Thyroid gland (tissue), 4 donors: Measurements from ENCODE around the gene SLC12A3. TPM values are rescaled to one million over a fixed set of nuclear protein-coding genes. Genes with fewer than 3 reads are reported as not detected.

ENCODE experiments used
- DNase-seq, 2 donors: peaks; one replicate each; pipeline ENCODE4 v3.0.0-alpha.2; 2019
- H3K27ac ChIP-seq, 3 donors: fragments of 200-600 bp; sonication (generic); 1 replicate in 2 of 3; 2 replicates in 1 of 3; pipeline ENCODE4 v1.5.1; 2016 to 2019; ENCODE audit warnings: mild to moderate bottlenecking in 1 of 3, moderate library complexity in 1 of 3
- H3K27me3 ChIP-seq: fragments of 200-600 bp; sonication (generic); one replicate; pipeline ENCODE4 v1.5.1; 2019
- H3K36me3 ChIP-seq, 2 donors: fragments of 200-600 bp; sonication (generic); one replicate each; pipeline ENCODE4 v1.5.1; 2016 to 2019
- H3K4me1 ChIP-seq, 2 donors: fragments of 200-600 bp; sonication (generic); one replicate each; pipeline ENCODE4 v1.5.1; 2017 to 2019
- H3K4me3 ChIP-seq, 3 donors: fragments of 200-600 bp; sonication (generic); replicated peaks in 1 of 3; 1 replicate in 2 of 3; 2 replicates in 1 of 3; pipeline ENCODE4 v1.5.1; 2016; ENCODE audit warnings: mild to moderate bottlenecking in 1 of 3
- H3K9me3 ChIP-seq: fragments of 200-600 bp; sonication (generic); one replicate; pipeline ENCODE4 v1.5.1; 2017
- POLR2A ChIP-seq, 2 donors: fragments of 450-650 bp; IDR thresholded peaks; one replicate each; pipeline ENCODE4 v1.6.1; 2017; ENCODE audit warnings: antibody characterized with exemption in 2 of 2, mild to moderate bottlenecking in 2 of 2, moderate library complexity in 1 of 2
- WGBS, 2 donors: methylation state at CpG; one replicate each; pipeline ENCODE4 v1.1.5; 2017; 5-methylcytosine and 5-hydroxymethylcytosine counted together
- intact Hi-C: fragments of 100-400 bp; cut with DNase I; formaldehyde crosslinking; loops from one replicate; pipeline ENCODE4 v1.15.1; 2023
- total RNA-seq, 4 donors: library from RNA; depleted of rRNA; stranded (reverse); fragments of >200 nt; gene quantifications; one replicate each; pipeline ENCODE4 v1.2.3, GENCODE V29; 2016
- TF ChIP-seq, protein P1 (sequence below), 6 experiments: fragments of 200-600 bp in 3 of 6; fragments of 450-650 bp in 3 of 6; sonication (generic) in 3 of 6; IDR thresholded peaks; one replicate each; pipeline ENCODE4 v1.5.1; 2016 to 2019; ENCODE audit warnings: antibody characterized with exemption in 6 of 6, mild to moderate bottlenecking in 2 of 6, inconsistent platforms in 1 of 6, moderate library complexity in 1 of 6

Gene SLC12A3, protein sequence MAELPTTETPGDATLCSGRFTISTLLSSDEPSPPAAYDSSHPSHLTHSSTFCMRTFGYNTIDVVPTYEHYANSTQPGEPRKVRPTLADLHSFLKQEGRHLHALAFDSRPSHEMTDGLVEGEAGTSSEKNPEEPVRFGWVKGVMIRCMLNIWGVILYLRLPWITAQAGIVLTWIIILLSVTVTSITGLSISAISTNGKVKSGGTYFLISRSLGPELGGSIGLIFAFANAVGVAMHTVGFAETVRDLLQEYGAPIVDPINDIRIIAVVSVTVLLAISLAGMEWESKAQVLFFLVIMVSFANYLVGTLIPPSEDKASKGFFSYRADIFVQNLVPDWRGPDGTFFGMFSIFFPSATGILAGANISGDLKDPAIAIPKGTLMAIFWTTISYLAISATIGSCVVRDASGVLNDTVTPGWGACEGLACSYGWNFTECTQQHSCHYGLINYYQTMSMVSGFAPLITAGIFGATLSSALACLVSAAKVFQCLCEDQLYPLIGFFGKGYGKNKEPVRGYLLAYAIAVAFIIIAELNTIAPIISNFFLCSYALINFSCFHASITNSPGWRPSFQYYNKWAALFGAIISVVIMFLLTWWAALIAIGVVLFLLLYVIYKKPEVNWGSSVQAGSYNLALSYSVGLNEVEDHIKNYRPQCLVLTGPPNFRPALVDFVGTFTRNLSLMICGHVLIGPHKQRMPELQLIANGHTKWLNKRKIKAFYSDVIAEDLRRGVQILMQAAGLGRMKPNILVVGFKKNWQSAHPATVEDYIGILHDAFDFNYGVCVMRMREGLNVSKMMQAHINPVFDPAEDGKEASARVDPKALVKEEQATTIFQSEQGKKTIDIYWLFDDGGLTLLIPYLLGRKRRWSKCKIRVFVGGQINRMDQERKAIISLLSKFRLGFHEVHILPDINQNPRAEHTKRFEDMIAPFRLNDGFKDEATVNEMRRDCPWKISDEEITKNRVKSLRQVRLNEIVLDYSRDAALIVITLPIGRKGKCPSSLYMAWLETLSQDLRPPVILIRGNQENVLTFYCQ
- not detected for total RNA-seq

- H3K36me3 ChIP-seq: no peaks in the 10 kb centered on the region
- WGBS, 2 donors: 71 to 84% methylated on average over 9 to 10 of the region's 12 CpGs
- no peak within 1 kb of the TSS for H3K27ac ChIP-seq
- H3K4me3 ChIP-seq: no peak within 1 kb of the TSS
- H3K4me1 ChIP-seq: peaks cover 6 to 7% of the 10 kb centered on the region in 2 donors
- DNase-seq: no peak
- no peaks in the 10 kb centered on the region for H3K9me3 ChIP-seq
- intact Hi-C loops: loop anchor here (5.0 to 10.0 kb wide), 2 partner anchors 87 to 180 kb away; no protein-coding TSS in a partner anchor
- H3K27me3 ChIP-seq: no peaks in the 10 kb centered on the region
- TF ChIP-seq, protein P1, sequence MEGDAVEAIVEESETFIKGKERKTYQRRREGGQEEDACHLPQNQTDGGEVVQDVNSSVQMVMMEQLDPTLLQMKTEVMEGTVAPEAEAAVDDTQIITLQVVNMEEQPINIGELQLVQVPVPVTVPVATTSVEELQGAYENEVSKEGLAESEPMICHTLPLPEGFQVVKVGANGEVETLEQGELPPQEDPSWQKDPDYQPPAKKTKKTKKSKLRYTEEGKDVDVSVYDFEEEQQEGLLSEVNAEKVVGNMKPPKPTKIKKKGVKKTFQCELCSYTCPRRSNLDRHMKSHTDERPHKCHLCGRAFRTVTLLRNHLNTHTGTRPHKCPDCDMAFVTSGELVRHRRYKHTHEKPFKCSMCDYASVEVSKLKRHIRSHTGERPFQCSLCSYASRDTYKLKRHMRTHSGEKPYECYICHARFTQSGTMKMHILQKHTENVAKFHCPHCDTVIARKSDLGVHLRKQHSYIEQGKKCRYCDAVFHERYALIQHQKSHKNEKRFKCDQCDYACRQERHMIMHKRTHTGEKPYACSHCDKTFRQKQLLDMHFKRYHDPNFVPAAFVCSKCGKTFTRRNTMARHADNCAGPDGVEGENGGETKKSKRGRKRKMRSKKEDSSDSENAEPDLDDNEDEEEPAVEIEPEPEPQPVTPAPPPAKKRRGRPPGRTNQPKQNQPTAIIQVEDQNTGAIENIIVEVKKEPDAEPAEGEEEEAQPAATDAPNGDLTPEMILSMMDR (IDR thresholded peaks at IDR 0.05): no peak
- TF ChIP-seq POLR2A (IDR thresholded peaks at IDR 0.05): no peak
These were observed at the start of gene SLC12A3 for GRCh38 chr16:56864960-56865359. Gene SLC12A3, plus strand, starts transcription at chr16:56865207. Its CDS starts 29 bp downstream, at chr16:56865236.

DNA sequence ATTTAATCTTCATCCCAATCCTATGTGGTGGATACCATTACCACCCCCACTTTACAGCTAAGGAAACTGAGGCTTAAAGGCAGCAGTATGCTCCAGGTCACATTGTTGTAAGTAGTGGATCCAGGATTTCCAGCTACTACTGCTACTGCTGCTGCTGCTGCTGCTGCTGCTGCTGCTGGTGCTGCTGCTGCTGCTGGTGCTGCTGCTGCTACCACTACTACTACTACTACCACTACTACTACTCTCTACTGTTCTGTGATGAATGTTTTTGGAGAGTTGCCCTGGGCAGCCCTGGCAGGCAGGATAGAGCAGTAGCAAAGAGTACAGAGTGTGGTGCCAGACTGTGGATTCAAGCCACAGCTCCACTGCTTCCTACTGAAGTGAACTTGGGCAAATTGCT is 49.3 kb upstream of the SLC12A3 start:
- H3K27ac ChIP-seq: peak overlapping the region in 1 of 3 donors; percentile 26
- intact Hi-C loops: no loop called here

DNA sequence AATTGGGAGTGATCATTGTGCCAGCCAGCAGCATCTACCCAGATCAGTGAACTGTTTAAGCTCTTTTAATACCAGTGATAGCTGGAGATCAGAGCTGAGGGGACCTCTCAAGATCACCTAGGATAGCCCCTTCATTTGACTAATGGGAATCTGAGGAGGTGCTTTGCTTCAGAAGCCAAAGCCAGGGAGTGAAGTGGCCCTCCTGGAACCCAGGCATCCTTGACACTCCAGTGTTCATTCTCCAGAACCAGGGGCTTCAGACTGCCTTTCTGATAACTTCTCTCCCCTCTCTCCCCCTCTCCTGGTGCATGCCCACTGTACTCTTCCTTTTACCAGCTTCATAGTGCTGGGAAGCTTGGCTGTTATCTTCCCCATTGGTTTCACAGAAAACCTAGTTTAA is 48.0 kb upstream of the SLC12A3 start:
- intact Hi-C loops: no loop called here
- Histone ChIP-seq H3K4me1 (peaks cover 31 to 33% of the 10 kb centered on the region in 2 donors), H3K36me3 (peaks cover 0 to 15% of the 10 kb centered on the region in 2 donors), H3K9me3 (no peaks in the 10 kb centered on the region), H3K4me3 (no peak overlapping the region), H3K27ac (peak overlapping the region in 2 of 3 donors; percentile 8 to 26), H3K27me3 (no peaks in the 10 kb centered on the region)
- no peak for TF ChIP-seq POLR2A (IDR thresholded peaks at IDR 0.05)
- TF ChIP-seq, protein P1 (IDR thresholded peaks at IDR 0.05): no peak
- DNase-seq: peak; percentile 61 to 63

More for the DNA sequence above, 49.3 kb upstream of the SLC12A3 start:
- Histone ChIP-seq H3K9me3 (no peaks in the 10 kb centered on the region), H3K4me3 (no peak overlapping the region), H3K27me3 (no peaks in the 10 kb centered on the region), H3K4me1 (peaks cover 40 to 43% of the 10 kb centered on the region in 2 donors), H3K36me3 (peaks cover 0 to 6% of the 10 kb centered on the region in 2 donors)
- peak; percentile 29 to 66 for DNase-seq
- TF ChIP-seq, protein P1 (IDR thresholded peaks at IDR 0.05): no peak

GRCh38 chr16:56817938-56818337 is 47.1 kb upstream of the SLC12A3 start:
- H3K36me3 ChIP-seq: peaks cover 0 to 20% of the 10 kb centered on the region in 2 donors
- no peak for TF ChIP-seq POLR2A (IDR thresholded peaks at IDR 0.05)
- TF ChIP-seq, protein P1 (IDR thresholded peaks at IDR 0.05): no peak
- no peak overlapping the region for H3K27ac ChIP-seq
- 97 to 100% methylated on average over 1 of the region's 1 CpG for WGBS, 2 donors
- intact Hi-C loops: no loop called here
- no peak for DNase-seq
- no peak overlapping the region for H3K4me3 ChIP-seq
- no peaks in the 10 kb centered on the region for H3K27me3 ChIP-seq
- peaks cover 24 to 26% of the 10 kb centered on the region in 2 donors for H3K4me1 ChIP-seq
- H3K9me3 ChIP-seq: no peaks in the 10 kb centered on the region
